B cell (primary cell): ENCODE results near the gene SDR9C7. TPM values are rescaled to one million over a fixed set of nuclear protein-coding genes. Genes with fewer than 3 reads are reported as not detected.

Source experiments
- ATAC-seq: fragments of 200-7000 bp; cut with Tn5 transposase; one replicate; pipeline ENCODE4 v1.10.0; 2021; ENCODE audit warnings: low read depth, mild to moderate bottlenecking, moderate number of reproducible peaks, moderate library complexity
- CTCF ChIA-PET: fragments of 350-600 bp; sonication (Branson Sonifier 250); formaldehyde crosslinking; loops from one replicate; lab custom pipeline; 2021; ENCODE audit warnings: antibody characterized with exemption, inconsistent platforms; lab: Charles Lee
- POLR2A ChIA-PET: fragments of 350-600 bp; sonication (Branson Sonifier 250); formaldehyde crosslinking; loops from one replicate; lab custom pipeline; 2021; ENCODE audit warnings: antibody characterized with exemption; lab: Charles Lee
- DNase-seq: peaks from one replicate; pipeline ENCODE4 v3.0.0; 2013
- H2AFZ ChIP-seq: 2 replicates; pipeline ENCODE4 v1.6.1; 2012; ENCODE audit warnings: mild to moderate bottlenecking, low read depth, low read length; ENCODE audit not compliant: insufficient read depth, poor library complexity, severe bottlenecking
- H3K27ac ChIP-seq, 2 donors: 1 replicate in 1 of 2; 2 replicates in 1 of 2; pipeline ENCODE4 v1.5.1; 2012 to 2013; ENCODE audit warnings: low read length in 2 of 2, mild to moderate bottlenecking in 2 of 2, moderate library complexity in 1 of 2
- H3K27me3 ChIP-seq, 4 experiments: fragments of 200-600 bp in 1 of 4; sonication (generic) in 1 of 4; replicated peaks in 1 of 4; 1 replicate in 2 of 4; 2 replicates in 2 of 4; pipeline versions ENCODE4 v1.6.1 to v1.7.0; 2013 to 2016; ENCODE audit warnings: low read length in 3 of 4, mild to moderate bottlenecking in 2 of 4, mixed read lengths in 1 of 4, moderate library complexity in 1 of 4; ENCODE audit not compliant: insufficient read depth in 4 of 4, control insufficient read depth in 3 of 4; ENCODE audit errors: control extremely low read depth in 1 of 4
- H3K36me3 ChIP-seq, 2 experiments: replicated peaks in 1 of 2; 1 replicate in 1 of 2; 2 replicates in 1 of 2; pipeline versions ENCODE4 v1.6.1 to v1.7.1; 2013; ENCODE audit warnings: low read length in 1 of 2; ENCODE audit not compliant: insufficient read depth in 2 of 2, control insufficient read depth in 1 of 2; ENCODE audit errors: control extremely low read depth in 1 of 2, extremely low read depth in 1 of 2
- H3K4me1 ChIP-seq, 2 donors: fragments of 200-600 bp in 1 of 2; sonication (generic) in 1 of 2; 1 replicate in 1 of 2; 2 replicates in 1 of 2; pipeline versions ENCODE4 v1.5.1 to v1.6.1; 2013 to 2017; ENCODE audit warnings: low read length in 2 of 2; ENCODE audit not compliant: control insufficient read depth in 2 of 2, insufficient read depth in 2 of 2
- H3K4me2 ChIP-seq: replicated peaks from 2 replicates; pipeline ENCODE3; 2012; ENCODE audit warnings: mild to moderate bottlenecking, low read depth, low read length; ENCODE audit not compliant: poor library complexity, severe bottlenecking
- H3K4me3 ChIP-seq, 5 experiments: fragments of 200-600 bp in 1 of 5; sonication (generic) in 1 of 5; 1 replicate in 3 of 5; 2 replicates in 2 of 5; pipeline versions ENCODE4 v1.5.1 to v1.7.0; 2011 to 2016; ENCODE audit warnings: low read length in 4 of 5, mild to moderate bottlenecking in 4 of 5, low read depth in 2 of 5, control low read depth in 1 of 5, moderate library complexity in 1 of 5; ENCODE audit not compliant: insufficient read depth in 1 of 5; ENCODE audit errors: control extremely low read depth in 1 of 5, extremely low read depth in 1 of 5
- H3K79me2 ChIP-seq: fragments of 200-600 bp; sonication (generic); one replicate; pipeline ENCODE4 v1.6.0; 2016; ENCODE audit warnings: low read length; ENCODE audit not compliant: control insufficient read depth, insufficient read depth
- H3K9ac ChIP-seq: fragments of 200-600 bp; sonication (generic); 2 replicates; pipeline ENCODE4 v1.6.1; 2017; ENCODE audit warnings: mild to moderate bottlenecking, low read length, moderate library complexity
- H3K9me3 ChIP-seq, 3 donors: one replicate each; pipeline versions ENCODE4 v1.6.1 to v1.7.1; 2013; ENCODE audit warnings: low read length in 2 of 3; ENCODE audit not compliant: control insufficient read depth in 2 of 3, insufficient read depth in 1 of 3; ENCODE audit errors: control extremely low read depth in 1 of 3
- H4K20me1 ChIP-seq: 2 replicates; pipeline ENCODE4 v1.6.0; 2012; ENCODE audit warnings: mild to moderate bottlenecking, low read length; ENCODE audit not compliant: insufficient read depth, control insufficient read depth, poor library complexity, severe bottlenecking
- H3K27ac Mint-ChIP-seq: one replicate; pipeline ENCODE4 v1.8.0; 2021; ENCODE audit warnings: mixed read lengths
- H3K27me3 Mint-ChIP-seq: one replicate; pipeline ENCODE4 v1.8.0; 2021; ENCODE audit warnings: mixed read lengths
- H3K4me1 Mint-ChIP-seq: one replicate; pipeline ENCODE4 v1.8.0; 2021; ENCODE audit warnings: mixed read lengths
- H3K4me3 Mint-ChIP-seq: one replicate; pipeline ENCODE4 v1.8.0; 2021; ENCODE audit warnings: mixed read lengths
- H3K9me3 Mint-ChIP-seq: one replicate; pipeline ENCODE4 v1.8.0; 2022; ENCODE audit warnings: mixed read lengths; ENCODE audit not compliant: insufficient read depth
- EZH2 ChIP-seq: IDR thresholded peaks from 2 replicates; pipeline ENCODE4 v1.6.1; 2012; ENCODE audit warnings: borderline replicate concordance, low read depth, mild to moderate bottlenecking, moderate library complexity, low read length; ENCODE audit not compliant: insufficient read depth, poor library complexity, severe bottlenecking
- WGBS: methylation state at CpG from one replicate; pipeline ENCODE4 v1.1.5; 2013; ENCODE audit warnings: missing lambda C conversion rate; ENCODE audit not compliant: insufficient coverage; 5-methylcytosine and 5-hydroxymethylcytosine counted together
- intact Hi-C: fragments of 100-400 bp; cut with micrococcal nuclease; formaldehyde crosslinking; loops from one replicate; pipeline ENCODE4 v1.10.0; 2022
- polyA plus RNA-seq: library from polyadenylated mRNA; depleted of rRNA; stranded (reverse); fragments of >200 nt; gene quantifications from 2 replicates; pipeline ENCODE4 v1.2.3, GENCODE V29; 2012
- total RNA-seq, 2 donors: library from RNA; stranded (reverse); fragments of 120-200 nt in 1 of 2; gene quantifications; 1 replicate in 1 of 2; 2 replicates in 1 of 2; pipeline versions ENCODE4 v1.2.3 to v1.2.4, GENCODE V29; 2013 to 2022
- TF ChIP-seq, protein P1 (sequence below): fragments of 200-600 bp; IDR thresholded peaks from one replicate; pipeline ENCODE4 v1.8.0; 2022; ENCODE audit warnings: antibody characterized with exemption, mild to moderate bottlenecking

The SDR9C7 gene
- total and polyA plus RNA-seq, 2 donors (not counting 1 experiment from before 2014, with no cell fraction given): not detected

DNA sequence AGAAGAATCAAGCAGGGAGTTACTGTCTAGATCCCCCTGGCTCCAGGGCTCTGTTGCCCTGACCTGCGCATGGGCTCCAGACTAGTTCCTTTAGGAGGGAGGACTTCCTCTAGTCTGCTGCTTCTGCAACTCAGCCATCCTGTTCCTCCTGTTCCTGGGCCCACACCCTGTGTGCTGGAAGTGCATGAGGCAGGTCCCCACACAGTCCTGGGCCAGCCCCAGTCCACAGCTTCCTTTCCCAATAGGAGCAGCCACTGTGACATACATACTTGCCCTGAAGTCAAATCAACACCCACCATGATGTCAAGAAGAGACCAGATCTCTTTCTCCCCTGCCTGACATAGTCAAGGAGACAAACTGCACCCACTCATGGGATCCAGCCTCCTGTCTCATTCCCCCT lies 1.3 kb downstream of the SDR9C7 start:
- Mint-ChIP-seq H3K27me3 (peaks cover 5% of the 10 kb centered on the region), H3K9me3 (no peaks in the 10 kb centered on the region), H3K4me1 (peaks cover 5% of the 10 kb centered on the region), H3K4me3 (no peak overlapping the region), H3K27ac (no peak overlapping the region)
- ATAC-seq (no peak), DNase-seq (no peak)
- no peaks in the 10 kb centered on the region for H3K79me2 ChIP-seq
- TF ChIP-seq, protein P1, sequence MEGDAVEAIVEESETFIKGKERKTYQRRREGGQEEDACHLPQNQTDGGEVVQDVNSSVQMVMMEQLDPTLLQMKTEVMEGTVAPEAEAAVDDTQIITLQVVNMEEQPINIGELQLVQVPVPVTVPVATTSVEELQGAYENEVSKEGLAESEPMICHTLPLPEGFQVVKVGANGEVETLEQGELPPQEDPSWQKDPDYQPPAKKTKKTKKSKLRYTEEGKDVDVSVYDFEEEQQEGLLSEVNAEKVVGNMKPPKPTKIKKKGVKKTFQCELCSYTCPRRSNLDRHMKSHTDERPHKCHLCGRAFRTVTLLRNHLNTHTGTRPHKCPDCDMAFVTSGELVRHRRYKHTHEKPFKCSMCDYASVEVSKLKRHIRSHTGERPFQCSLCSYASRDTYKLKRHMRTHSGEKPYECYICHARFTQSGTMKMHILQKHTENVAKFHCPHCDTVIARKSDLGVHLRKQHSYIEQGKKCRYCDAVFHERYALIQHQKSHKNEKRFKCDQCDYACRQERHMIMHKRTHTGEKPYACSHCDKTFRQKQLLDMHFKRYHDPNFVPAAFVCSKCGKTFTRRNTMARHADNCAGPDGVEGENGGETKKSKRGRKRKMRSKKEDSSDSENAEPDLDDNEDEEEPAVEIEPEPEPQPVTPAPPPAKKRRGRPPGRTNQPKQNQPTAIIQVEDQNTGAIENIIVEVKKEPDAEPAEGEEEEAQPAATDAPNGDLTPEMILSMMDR: no peak
- no peak for TF ChIP-seq EZH2
- ChIA-PET POLR2A (no interaction called here), CTCF (no interaction called here)
- H2AFZ ChIP-seq: no peak overlapping the region
- peaks cover 4 to 7% of the 10 kb centered on the region in 2 donors for H3K4me1 ChIP-seq
- no peaks in the 10 kb centered on the region for H4K20me1 ChIP-seq
- H3K4me2 ChIP-seq: no peak overlapping the region
- intact Hi-C loops: no loop called here
- H3K36me3 ChIP-seq: no peaks in the 10 kb centered on the region
- no peak overlapping the region for H3K27ac ChIP-seq
- peaks cover 0 to 11% (median 0%) of the 10 kb centered on the region in 4 experiments for H3K27me3 ChIP-seq
- H3K9me3 ChIP-seq: no peaks in the 10 kb centered on the region
- no peak overlapping the region for H3K9ac ChIP-seq
- WGBS: no CpG with 5 or more reads among the region's 1 CpG
- H3K4me3 ChIP-seq: no peak overlapping the region

GRCh38 chr12:56932146-56932545 lies 2.1 kb downstream of the SDR9C7 start:
- POLR2A ChIA-PET: no interaction called here
- CTCF ChIA-PET: no interaction called here
- H3K27me3 ChIP-seq: peaks cover 0 to 14% (median 0%) of the 10 kb centered on the region in 4 experiments

More at GRCh38 chr12:56932146-56932545, 2.1 kb downstream of the SDR9C7 start:
- no peak overlapping the region for H3K4me2 ChIP-seq
- H3K4me1 Mint-ChIP-seq: peaks cover 5% of the 10 kb centered on the region
- H3K9me3 ChIP-seq: no peaks in the 10 kb centered on the region
- no peak overlapping the region for H3K27ac Mint-ChIP-seq
- H4K20me1 ChIP-seq: no peaks in the 10 kb centered on the region
- H3K79me2 ChIP-seq: no peaks in the 10 kb centered on the region
- TF ChIP-seq, protein P1: no peak
- no peak for TF ChIP-seq EZH2
- H3K4me3 ChIP-seq: no peak overlapping the region
- no peaks in the 10 kb centered on the region for H3K36me3 ChIP-seq
- peak overlapping the region; percentile 74 for H2AFZ ChIP-seq
- peaks cover 10% of the 10 kb centered on the region for H3K27me3 Mint-ChIP-seq
- DNase-seq (no peak), ATAC-seq (no peak)
- H3K9ac ChIP-seq: no peak overlapping the region
- no peaks in the 10 kb centered on the region for H3K9me3 Mint-ChIP-seq
- H3K4me3 Mint-ChIP-seq: no peak overlapping the region
- no peak overlapping the region for H3K27ac ChIP-seq
- H3K4me1 ChIP-seq: peaks cover 4 to 7% of the 10 kb centered on the region in 2 donors
- intact Hi-C loops: no loop called here
- 50% methylated on average over 2 of the region's 5 CpGs for WGBS
